Measurements from ENCODE around the gene LONP2. TPM values are rescaled to one million over a fixed set of nuclear protein-coding genes. Genes with fewer than 3 reads are reported as not detected.
A peak's percentile ranks its signal among the peaks of the same experiment; 100 is the strongest.

The LONP2 gene
- total and polyA plus RNA-seq, 2 of the 13 experiments (the other 11 are each of a cell fraction or from before 2014, with no cell fraction given) = 39.2 to 63.3 TPM

- TF ChIP-seq, protein P1, sequence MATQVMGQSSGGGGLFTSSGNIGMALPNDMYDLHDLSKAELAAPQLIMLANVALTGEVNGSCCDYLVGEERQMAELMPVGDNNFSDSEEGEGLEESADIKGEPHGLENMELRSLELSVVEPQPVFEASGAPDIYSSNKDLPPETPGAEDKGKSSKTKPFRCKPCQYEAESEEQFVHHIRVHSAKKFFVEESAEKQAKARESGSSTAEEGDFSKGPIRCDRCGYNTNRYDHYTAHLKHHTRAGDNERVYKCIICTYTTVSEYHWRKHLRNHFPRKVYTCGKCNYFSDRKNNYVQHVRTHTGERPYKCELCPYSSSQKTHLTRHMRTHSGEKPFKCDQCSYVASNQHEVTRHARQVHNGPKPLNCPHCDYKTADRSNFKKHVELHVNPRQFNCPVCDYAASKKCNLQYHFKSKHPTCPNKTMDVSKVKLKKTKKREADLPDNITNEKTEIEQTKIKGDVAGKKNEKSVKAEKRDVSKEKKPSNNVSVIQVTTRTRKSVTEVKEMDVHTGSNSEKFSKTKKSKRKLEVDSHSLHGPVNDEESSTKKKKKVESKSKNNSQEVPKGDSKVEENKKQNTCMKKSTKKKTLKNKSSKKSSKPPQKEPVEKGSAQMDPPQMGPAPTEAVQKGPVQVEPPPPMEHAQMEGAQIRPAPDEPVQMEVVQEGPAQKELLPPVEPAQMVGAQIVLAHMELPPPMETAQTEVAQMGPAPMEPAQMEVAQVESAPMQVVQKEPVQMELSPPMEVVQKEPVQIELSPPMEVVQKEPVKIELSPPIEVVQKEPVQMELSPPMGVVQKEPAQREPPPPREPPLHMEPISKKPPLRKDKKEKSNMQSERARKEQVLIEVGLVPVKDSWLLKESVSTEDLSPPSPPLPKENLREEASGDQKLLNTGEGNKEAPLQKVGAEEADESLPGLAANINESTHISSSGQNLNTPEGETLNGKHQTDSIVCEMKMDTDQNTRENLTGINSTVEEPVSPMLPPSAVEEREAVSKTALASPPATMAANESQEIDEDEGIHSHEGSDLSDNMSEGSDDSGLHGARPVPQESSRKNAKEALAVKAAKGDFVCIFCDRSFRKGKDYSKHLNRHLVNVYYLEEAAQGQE (IDR thresholded peaks at IDR 0.05; ENCODE audit: borderline replicate concordance in 1 of 2, low read depth in 1 of 2, low read length in 2 of 2) = no peak
- TF ChIP-seq FOSL2 (CRISPR knock-in tag; IDR thresholded peaks at IDR 0.05) (peak; percentile 99), SMYD3 (CRISPR knock-in tag; IDR thresholded peaks at IDR 0.05) (no peak), CBX1 (IDR thresholded peaks at IDR 0.05; ENCODE audit: low read depth) (no peak), CREB1 (IDR thresholded peaks at IDR 0.05) (peak; percentile 62), CREB1 (CRISPR knock-in tag; IDR thresholded peaks at IDR 0.05) (peak; percentile 65; the same call in 1 of the 2 replicates), KLF9 (CRISPR knock-in tag; IDR thresholded peaks at IDR 0.05; ENCODE audit: low read depth) (no peak), ELK4 (CRISPR knock-in tag; IDR thresholded peaks at IDR 0.05; ENCODE audit: borderline replicate concordance) (no peak), ZNF292 (CRISPR knock-in tag; IDR thresholded peaks at IDR 0.05; ENCODE audit: borderline replicate concordance, low read depth) (no peak), ZNF280D (CRISPR knock-in tag; IDR thresholded peaks at IDR 0.05) (peak; percentile 87; the same call in 1 of the 2 replicates), ZEB1 (IDR thresholded peaks at IDR 0.05; ENCODE audit: insufficient replicate concordance, low read depth) (peak; percentile 95), HMGXB3 (CRISPR knock-in tag; IDR thresholded peaks at IDR 0.05; ENCODE audit: borderline replicate concordance) (no peak), FUBP1 (CRISPR knock-in tag; IDR thresholded peaks at IDR 0.05; ENCODE audit: borderline replicate concordance) (no peak)
These were observed 37.4 kb upstream of the LONP2 start (continued) for GRCh38 chr16:48206594-48207242.
